GM12878 (cell line): ENCODE data around the gene ZMAT1.

Source experiments
- CTCF ChIP-seq, 3 experiments: IDR thresholded peaks in 2 of 3; conservative IDR thresholded peaks in 1 of 3; 2 replicates each; pipeline ENCODE4 v1.5.1; 2011; ENCODE audit warnings: low read depth in 3 of 3, low read length in 3 of 3, mild to moderate bottlenecking in 3 of 3, control low read depth in 2 of 3, moderate library complexity in 2 of 3, inconsistent platforms in 1 of 3, mixed read lengths in 1 of 3; ENCODE audit not compliant: control insufficient read depth in 2 of 3, insufficient read depth in 1 of 3; ENCODE audit errors: extremely low read depth in 1 of 3
- EED ChIP-seq: sonication (generic); IDR thresholded peaks from 2 replicates; pipeline ENCODE4 v1.6.1; 2016; ENCODE audit warnings: antibody characterized with exemption, low read depth
- HDAC2 ChIP-seq: fragments of 200-600 bp; sonication (generic); IDR thresholded peaks from 2 replicates; pipeline ENCODE4 v1.6.1; 2017
- JUND ChIP-seq: IDR thresholded peaks from 2 replicates; pipeline ENCODE4 v1.6.1; 2012; ENCODE audit warnings: low read depth, mild to moderate bottlenecking, low read length, improper control_type of control experiment, moderate library complexity
- MAX ChIP-seq: IDR thresholded peaks from 2 replicates; pipeline ENCODE4 v1.6.1; 2012; ENCODE audit warnings: low read depth, low read length, improper control_type of control experiment
- POLR2A ChIP-seq: IDR thresholded peaks from 2 replicates; pipeline ENCODE4 v1.6.1; 2011; ENCODE audit warnings: low read depth, mild to moderate bottlenecking, low read length
- POLR2AphosphoS5 ChIP-seq: IDR thresholded peaks from 2 replicates; pipeline ENCODE4 v1.6.1; 2011; ENCODE audit warnings: mild to moderate bottlenecking, low read length, inconsistent platforms
- USF2 ChIP-seq: IDR thresholded peaks from 2 replicates; pipeline ENCODE4 v1.6.1; 2011; ENCODE audit warnings: low read depth, low read length, improper control_type of control experiment, borderline replicate concordance
- YY1 ChIP-seq: IDR thresholded peaks from 2 replicates; pipeline ENCODE4 v1.6.1; 2011; ENCODE audit warnings: low read depth, mild to moderate bottlenecking, low read length
- ZSCAN29 ChIP-seq: fragments of 450-650 bp; IDR thresholded peaks from 2 replicates; pipeline ENCODE4 v1.6.1; 2017; ENCODE audit warnings: mild to moderate bottlenecking, moderate library complexity

GRCh38 chrX:101906136-101906796, 25.6 kb downstream of the ZMAT1 start:
- no peak for TF ChIP-seq JUND
- no peak for TF ChIP-seq MAX
- no peak for TF ChIP-seq EED
- no peak for TF ChIP-seq ZSCAN29
- TF ChIP-seq HDAC2: no peak
- TF ChIP-seq USF2: no peak
- no peak for TF ChIP-seq POLR2AphosphoS5
- TF ChIP-seq CTCF (IDR thresholded peaks at IDR 0.05 in 2 of 3, conservative IDR thresholded peaks at IDR 0.05 in 1 of 3; ENCODE audit: control insufficient read depth in 2 of 3, extremely low read depth in 1 of 3, insufficient read depth in 1 of 3, low read depth in 3 of 3, low read length in 3 of 3): no peak
- TF ChIP-seq POLR2A: no peak
- TF ChIP-seq YY1: no peak
